Amniotic stem cell (primary cell): Measurements from ENCODE around the gene TAS1R1.
"Not testable (repeated sequence)": the region's sequence is repeated elsewhere in the genome, so short reads cannot be mapped to it uniquely, and the experiment has no call there.

Experiments
- DNase-seq: peaks from one replicate; lab custom pipeline; 2025; lab: John Stamatoyannopoulos, UW

Gene TAS1R1

GRCh38 chr1:6521536-6521935 lies 33.6 kb upstream of the TAS1R1 start:
- no peak for DNase-seq

GRCh38 chr1:6523566-6523965 lies 31.5 kb upstream of the TAS1R1 start:
- DNase-seq, result no peak

- DNase-seq, result no peak
Measured at GRCh38 chr1:6526316-6526715, 28.8 kb upstream of the TAS1R1 start.

GRCh38 chr1:6528492-6528891 lies 26.6 kb upstream of the TAS1R1 start:
- no peak for DNase-seq

GRCh38 chr1:6530504-6531160 lies 24.5 kb upstream of the TAS1R1 start:
- DNase-seq, result no peak

- no peak for DNase-seq
Measured at GRCh38 chr1:6531996-6532395, 23.1 kb upstream of the TAS1R1 start.

- no peak for DNase-seq
Measured at GRCh38 chr1:6534248-6534822, 20.8 kb upstream of the TAS1R1 start.

- DNase-seq, result no peak
Measured at GRCh38 chr1:6535214-6535613, 19.9 kb upstream of the TAS1R1 start.

- DNase-seq, result no peak
Measured at GRCh38 chr1:6536291-6536690, 18.8 kb upstream of the TAS1R1 start.

GRCh38 chr1:6538956-6539355 lies 16.2 kb upstream of the TAS1R1 start:
- DNase-seq, result no peak

GRCh38 chr1:6544831-6545230 lies 10.3 kb upstream of the TAS1R1 start:
- DNase-seq, result no peak

- no peak for DNase-seq
Measured at GRCh38 chr1:6545276-6546112, 9.6 kb upstream of the TAS1R1 start.

- DNase-seq, result no peak
Measured at GRCh38 chr1:6546326-6546725, 8.8 kb upstream of the TAS1R1 start.

- DNase-seq, result no peak
Measured at GRCh38 chr1:6547301-6547700, 7.8 kb upstream of the TAS1R1 start.

GRCh38 chr1:6554031-6554906 lies 838 bp upstream of the TAS1R1 start, which contains the start of gene NOL9:
Gene NOL9 (minus strand): TSS chr1:6554513. CDS start chr1:6554502, 11 bp downstream.
- peak; percentile 75 for DNase-seq

GRCh38 chr1:6557597-6557996 lies 2.5 kb downstream of the TAS1R1 start:
- DNase-seq, result no peak

- not testable (repeated sequence) for DNase-seq
Measured at GRCh38 chr1:6559161-6559560, 4.1 kb downstream of the TAS1R1 start.

- DNase-seq, result no peak
Measured at GRCh38 chr1:6560267-6560666, 5.2 kb downstream of the TAS1R1 start.

- DNase-seq, result no peak
Measured at GRCh38 chr1:6569033-6569432, 13.9 kb downstream of the TAS1R1 start.

GRCh38 chr1:6570100-6570499 lies 15.0 kb downstream of the TAS1R1 start:
- DNase-seq, result no peak

- no peak for DNase-seq
Measured at GRCh38 chr1:6570987-6571386, 15.9 kb downstream of the TAS1R1 start.
